PC-3 (cell line): ENCODE results near the gene PTPRD. TPM values are rescaled to one million over a fixed set of nuclear protein-coding genes. Genes with fewer than 3 reads are reported as not detected.

Source experiments
- ATAC-seq: fragments of 200-7000 bp; cut with Tn5 transposase; 2 replicates; pipeline ENCODE4 v1.9.1; 2020; ENCODE audit warnings: mild to moderate bottlenecking, moderate library complexity
- BruUV-seq: library from RNA; stranded (reverse); fragments of 400-500 nt; replicated peaks from 2 replicates; lab custom pipeline; 2021; lab: Mats Ljungman, UMichigan
- CTCF ChIA-PET: fragments of 300-600 bp; sonication (Branson Sonifier 250); formaldehyde crosslinking; loops from one replicate; lab custom pipeline; 2022; ENCODE audit warnings: antibody characterized with exemption; lab: Charles Lee
- POLR2A ChIA-PET: fragments of 300-600 bp; sonication (Branson Sonifier 250); formaldehyde crosslinking; loops from one replicate; lab custom pipeline; 2022; ENCODE audit warnings: antibody characterized with exemption; ENCODE audit not compliant: unreplicated experiment; lab: Charles Lee
- DNase-seq: peaks from one replicate; pipeline ENCODE4 v3.0.0-alpha.2; 2015
- H2AFZ ChIP-seq: fragments of 300-600 bp; sonication (generic); 2 replicates; pipeline ENCODE4 v1.6.0; 2016; ENCODE audit warnings: antibody characterized with exemption, low read length
- H3F3A ChIP-seq: fragments of 300-600 bp; sonication (generic); one replicate; pipeline ENCODE4 v1.6.0; 2017; ENCODE audit warnings: antibody characterized with exemption, low read length, control low read depth, mild to moderate bottlenecking; ENCODE audit not compliant: unreplicated experiment
- H3K27ac ChIP-seq: fragments of 300-600 bp; sonication (generic); 2 replicates; pipeline ENCODE4 v1.5.1; 2016; ENCODE audit warnings: mild to moderate bottlenecking, low read length
- H3K27me3 ChIP-seq: fragments of 300-600 bp; sonication (generic); 2 replicates; pipeline ENCODE4 v1.6.1; 2016; ENCODE audit warnings: low read length, mixed read lengths
- H3K36me3 ChIP-seq: fragments of 300-600 bp; sonication (generic); 2 replicates; pipeline ENCODE4 v1.6.1; 2016; ENCODE audit warnings: low read depth, mixed run types, low read length, mixed read lengths
- H3K4me1 ChIP-seq: fragments of 300-600 bp; sonication (generic); 2 replicates; pipeline ENCODE4 v1.5.1; 2016; ENCODE audit warnings: low read length; ENCODE audit not compliant: insufficient read depth
- H3K4me2 ChIP-seq: fragments of 300-600 bp; sonication (generic); 2 replicates; pipeline ENCODE4 v1.6.0; 2016; ENCODE audit warnings: low read length
- H3K4me3 ChIP-seq: fragments of 300-600 bp; sonication (generic); 2 replicates; pipeline ENCODE4 v1.5.1; 2016; ENCODE audit warnings: mild to moderate bottlenecking, low read length, mixed read lengths
- H3K79me2 ChIP-seq: fragments of 300-600 bp; sonication (generic); 2 replicates; pipeline ENCODE4 v1.6.1; 2017; ENCODE audit warnings: low read length, mixed read lengths
- H3K9ac ChIP-seq: fragments of 300-600 bp; sonication (generic); 2 replicates; pipeline ENCODE4 v1.6.0; 2016; ENCODE audit warnings: mild to moderate bottlenecking, low read length
- H3K9me2 ChIP-seq: fragments of 300-600 bp; sonication (generic); replicated peaks from 2 replicates; pipeline ENCODE4 v1.6.1; 2016; ENCODE audit warnings: mixed run types, low read length, mixed read lengths
- H3K9me3 ChIP-seq: fragments of 300-600 bp; sonication (generic); 2 replicates; pipeline ENCODE4 v1.6.1; 2016; ENCODE audit warnings: low read length, mixed read lengths
- H4K20me1 ChIP-seq: fragments of 300-600 bp; sonication (generic); 2 replicates; pipeline ENCODE4 v1.6.1; 2016; ENCODE audit warnings: low read length, mixed read lengths
- EZH2 ChIP-seq: fragments of 300-600 bp; sonication (generic); IDR thresholded peaks from one replicate; pipeline ENCODE4 v1.6.1; 2017; ENCODE audit warnings: antibody characterized with exemption, mild to moderate bottlenecking, low read length; ENCODE audit not compliant: unreplicated experiment
- EZH2phosphoT487 ChIP-seq: fragments of 300-600 bp; sonication (generic); IDR thresholded peaks from 2 replicates; pipeline ENCODE4 v1.6.1; 2018; ENCODE audit warnings: mild to moderate bottlenecking, antibody characterized with exemption, low read length, borderline replicate concordance
- intact Hi-C: fragments of 100-400 bp; cut with micrococcal nuclease; formaldehyde crosslinking; loops from 2 replicates; pipeline ENCODE4 v1.9.0; 2023
- total RNA-seq: library from RNA; depleted of rRNA; stranded (reverse); fragments of >200 nt; gene quantifications from 2 replicates; pipeline ENCODE4 v1.2.3, GENCODE V29; 2014
- TF ChIP-seq, protein P1 (sequence below): fragments of 300-600 bp; sonication (generic); conservative IDR thresholded peaks from 2 replicates; pipeline ENCODE4 v1.5.1; 2017; ENCODE audit warnings: antibody characterized with exemption, low read depth, mild to moderate bottlenecking, low read length

PTPRD gene
- total RNA-seq, 1 experiment from 2014 or later: not detected

DNA sequence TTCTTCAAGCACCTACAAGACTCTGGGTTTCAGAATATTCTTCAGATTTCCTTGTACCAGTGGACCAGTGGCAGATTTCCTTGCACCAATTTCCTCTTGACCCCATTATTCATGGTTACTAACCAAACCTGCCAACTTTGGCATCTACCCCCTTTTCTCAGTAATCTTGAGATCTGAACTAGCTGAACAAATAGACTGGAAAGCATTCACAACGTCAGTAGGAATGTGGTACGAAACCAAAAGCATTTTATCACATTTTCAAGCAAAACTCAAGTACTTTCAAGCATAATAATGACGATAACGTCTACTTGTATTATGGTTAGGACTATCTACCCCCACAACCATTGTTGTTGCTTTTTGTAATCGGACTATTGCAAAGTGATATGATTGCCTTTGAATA is 1217.3 kb downstream of the PTPRD start:
- no peaks in the 10 kb centered on the region for H3K4me1 ChIP-seq
- ChIA-PET POLR2A (no interaction called here), CTCF (no interaction called here)
- no peaks in the 10 kb centered on the region for H3K36me3 ChIP-seq
- DNase-seq: no peak
- no peak overlapping the region for H3K9ac ChIP-seq
- H3K9me2 ChIP-seq: no peaks in the 10 kb centered on the region
- no peaks in the 10 kb centered on the region for H4K20me1 ChIP-seq
- H3K4me3 ChIP-seq: no peak overlapping the region
- H3K4me2 ChIP-seq: no peak overlapping the region
- no peaks in the 10 kb centered on the region for H3K79me2 ChIP-seq
- intact Hi-C loops: no loop called here
- TF ChIP-seq EZH2 (no peak), EZH2phosphoT487 (no peak)
- TF ChIP-seq, protein P1, sequence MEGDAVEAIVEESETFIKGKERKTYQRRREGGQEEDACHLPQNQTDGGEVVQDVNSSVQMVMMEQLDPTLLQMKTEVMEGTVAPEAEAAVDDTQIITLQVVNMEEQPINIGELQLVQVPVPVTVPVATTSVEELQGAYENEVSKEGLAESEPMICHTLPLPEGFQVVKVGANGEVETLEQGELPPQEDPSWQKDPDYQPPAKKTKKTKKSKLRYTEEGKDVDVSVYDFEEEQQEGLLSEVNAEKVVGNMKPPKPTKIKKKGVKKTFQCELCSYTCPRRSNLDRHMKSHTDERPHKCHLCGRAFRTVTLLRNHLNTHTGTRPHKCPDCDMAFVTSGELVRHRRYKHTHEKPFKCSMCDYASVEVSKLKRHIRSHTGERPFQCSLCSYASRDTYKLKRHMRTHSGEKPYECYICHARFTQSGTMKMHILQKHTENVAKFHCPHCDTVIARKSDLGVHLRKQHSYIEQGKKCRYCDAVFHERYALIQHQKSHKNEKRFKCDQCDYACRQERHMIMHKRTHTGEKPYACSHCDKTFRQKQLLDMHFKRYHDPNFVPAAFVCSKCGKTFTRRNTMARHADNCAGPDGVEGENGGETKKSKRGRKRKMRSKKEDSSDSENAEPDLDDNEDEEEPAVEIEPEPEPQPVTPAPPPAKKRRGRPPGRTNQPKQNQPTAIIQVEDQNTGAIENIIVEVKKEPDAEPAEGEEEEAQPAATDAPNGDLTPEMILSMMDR: no peak
- H3K9me3 ChIP-seq: no peaks in the 10 kb centered on the region
- ATAC-seq: no peak
- no peaks in the 10 kb centered on the region for H3F3A ChIP-seq
- no peak overlapping the region for H2AFZ ChIP-seq
- BruUV-seq: no TSS peak
- H3K27me3 ChIP-seq: no peaks in the 10 kb centered on the region
- no peak overlapping the region for H3K27ac ChIP-seq

DNA sequence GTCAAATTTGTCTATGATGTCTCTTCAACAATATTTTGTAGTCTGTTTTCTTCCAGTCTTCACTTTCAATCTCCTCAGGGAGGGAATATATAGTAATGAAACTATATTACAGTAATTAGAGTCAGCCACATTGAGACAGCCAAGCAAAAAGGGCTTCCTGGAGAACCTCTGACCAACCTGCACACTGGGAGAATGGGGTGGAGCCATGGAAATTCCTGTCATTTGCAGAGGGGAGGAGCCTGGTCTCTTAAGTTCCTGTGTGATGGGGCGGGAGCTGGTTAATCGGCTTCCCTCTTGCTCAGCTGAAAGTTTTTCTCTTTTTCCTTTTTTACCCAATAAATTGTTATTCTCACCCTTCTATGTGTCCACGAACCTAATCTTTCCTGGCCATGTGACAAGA is 1220.0 kb downstream of the PTPRD start:
- Histone ChIP-seq H3K4me3 (no peak overlapping the region), H3K4me1 (no peaks in the 10 kb centered on the region), H3F3A (no peaks in the 10 kb centered on the region), H3K9me3 (0 out of 2 replicates have a peak, but pooled peaks cover 3% of the 10 kb centered on the region), H3K79me2 (no peaks in the 10 kb centered on the region), H3K27me3 (no peaks in the 10 kb centered on the region), H2AFZ (no peak overlapping the region), H4K20me1 (no peaks in the 10 kb centered on the region), H3K36me3 (no peaks in the 10 kb centered on the region), H3K27ac (no peak overlapping the region), H3K9me2 (no peaks in the 10 kb centered on the region), H3K4me2 (no peak overlapping the region), H3K9ac (no peak overlapping the region)
- DNase-seq: no peak
- ChIA-PET POLR2A (no interaction called here), CTCF (no interaction called here)
- TF ChIP-seq, protein P1: no peak
- TF ChIP-seq EZH2 (no peak), EZH2phosphoT487 (no peak)
- ATAC-seq: no peak
- no TSS peak for BruUV-seq
- intact Hi-C loops: no loop called here

DNA sequence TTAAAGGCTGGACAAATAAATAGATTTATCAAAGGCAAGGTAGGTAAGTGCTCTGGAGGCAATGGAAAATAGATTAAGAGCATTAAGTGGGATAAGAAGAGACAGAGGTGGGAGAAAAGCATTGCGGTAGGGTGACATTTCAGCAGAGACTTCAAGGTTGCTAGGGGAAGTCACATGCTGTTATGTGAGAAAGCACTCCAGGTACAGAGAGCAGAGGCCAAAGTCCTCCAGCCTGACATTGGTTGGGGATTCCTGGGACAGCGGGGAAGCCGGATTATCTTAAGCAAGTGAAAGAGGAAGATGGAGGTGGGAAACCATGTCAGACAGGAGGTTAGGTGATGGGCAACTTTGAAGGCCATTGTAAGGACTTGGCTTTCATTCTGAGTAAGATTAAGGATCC is 1222.9 kb downstream of the PTPRD start:
- intact Hi-C loops: no loop called here
- TF ChIP-seq EZH2phosphoT487 (no peak), EZH2 (no peak)
- TF ChIP-seq, protein P1: no peak
- Histone ChIP-seq H3K27me3 (no peaks in the 10 kb centered on the region), H3F3A (no peaks in the 10 kb centered on the region), H3K9ac (no peak overlapping the region), H4K20me1 (no peaks in the 10 kb centered on the region), H3K4me3 (no peak overlapping the region), H3K79me2 (no peaks in the 10 kb centered on the region), H2AFZ (no peak overlapping the region), H3K4me1 (no peaks in the 10 kb centered on the region), H3K27ac (no peak overlapping the region), H3K9me2 (no peaks in the 10 kb centered on the region), H3K36me3 (no peaks in the 10 kb centered on the region), H3K4me2 (no peak overlapping the region), H3K9me3 (0 out of 2 replicates have a peak, but pooled peaks cover 3% of the 10 kb centered on the region)
- BruUV-seq: no TSS peak
- ATAC-seq (no peak), DNase-seq (no peak)
- ChIA-PET CTCF (no interaction called here), POLR2A (no interaction called here)
